Spleen (tissue), 11 donors: ENCODE results near the gene MYO15A. TPM values are rescaled to one million over a fixed set of nuclear protein-coding genes. Genes with fewer than 3 reads are reported as not detected.

Source experiments
- DNase-seq: peaks from one replicate; pipeline ENCODE4 v3.0.0-alpha.2; 2020
- H3K27ac ChIP-seq, 8 donors: fragments of 200-600 bp; sonication (generic) in 7 of 8; 1 replicate in 4 of 8; 2 replicates in 4 of 8; pipeline versions ENCODE4 v1.5.0 to v1.8.0; 2016 to 2021; ENCODE audit warnings: inconsistent platforms in 4 of 8, mild to moderate bottlenecking in 4 of 8, moderate library complexity in 1 of 8
- H3K27me3 ChIP-seq, 7 donors: fragments of 200-600 bp; sonication (generic) in 6 of 7; replicated peaks in 1 of 7; 1 replicate in 4 of 7; 2 replicates in 3 of 7; pipeline versions ENCODE4 v1.5.0 to v1.8.0; 2016 to 2021; ENCODE audit warnings: inconsistent platforms in 3 of 7, mild to moderate bottlenecking in 1 of 7
- H3K36me3 ChIP-seq, 6 donors: fragments of 200-600 bp; sonication (generic) in 5 of 6; 1 replicate in 4 of 6; 2 replicates in 2 of 6; pipeline versions ENCODE4 v1.5.0 to v1.8.0; 2016 to 2021; ENCODE audit warnings: inconsistent platforms in 2 of 6
- H3K4me1 ChIP-seq, 6 donors: fragments of 200-600 bp; sonication (generic) in 5 of 6; 1 replicate in 3 of 6; 2 replicates in 3 of 6; pipeline versions ENCODE4 v1.5.0 to v1.8.0; 2016 to 2021; ENCODE audit warnings: inconsistent platforms in 3 of 6
- H3K4me3 ChIP-seq, 8 donors: fragments of 200-600 bp; sonication (generic) in 7 of 8; 1 replicate in 4 of 8; 2 replicates in 4 of 8; pipeline versions ENCODE4 v1.5.0 to v1.8.0; 2016 to 2021; ENCODE audit warnings: inconsistent platforms in 4 of 8, mild to moderate bottlenecking in 4 of 8, moderate library complexity in 2 of 8
- H3K9me3 ChIP-seq, 8 donors: fragments of 200-600 bp; sonication (generic) in 7 of 8; 1 replicate in 4 of 8; 2 replicates in 4 of 8; pipeline versions ENCODE4 v1.5.0 to v1.8.0; 2016 to 2021; ENCODE audit warnings: inconsistent platforms in 4 of 8
- CTCF ChIP-seq, 11 experiments: fragments of 200-600 bp in 7 of 11; fragments of 450-650 bp in 4 of 11; sonication (generic) in 4 of 11; IDR thresholded peaks in 8 of 11; conservative IDR thresholded peaks in 3 of 11; 1 replicate in 7 of 11; 2 replicates in 4 of 11; pipeline versions ENCODE4 v1.4.0 to v1.8.0; 2016 to 2021; ENCODE audit warnings: antibody characterized with exemption in 11 of 11, inconsistent platforms in 4 of 11, mild to moderate bottlenecking in 1 of 11
- POLR2A ChIP-seq, 3 donors: fragments of 450-650 bp; IDR thresholded peaks; one replicate each; pipeline ENCODE4 v1.5.1; 2017; ENCODE audit warnings: antibody characterized with exemption in 3 of 3, mild to moderate bottlenecking in 1 of 3
- POLR2AphosphoS5 ChIP-seq, 3 donors: sonication (generic); formaldehyde crosslinking; IDR thresholded peaks; one replicate each; pipeline ENCODE4 v1.5.1; 2017; ENCODE audit warnings: antibody characterized with exemption in 3 of 3
- WGBS, 5 donors: extraction: QIAGEN DNeasy Blood & Tissue Kit in 3 of 5; methylation state at CpG; one replicate each; pipeline versions ENCODE4 v1.1.5 to v1.1.7; 2013 to 2018; 5-methylcytosine and 5-hydroxymethylcytosine counted together
- intact Hi-C: fragments of 100-400 bp; cut with DNase I; formaldehyde crosslinking; loops from one replicate; pipeline ENCODE4 v1.15.0; 2023; ENCODE audit warnings: low total_unique reads
- polyA plus RNA-seq, 3 donors: library from polyadenylated mRNA; stranded (reverse); fragments of 200-250 nt; gene quantifications; one replicate each; pipeline ENCODE4 v1.2.1, GENCODE V29; 2013
- total RNA-seq, 7 donors: library from RNA; depleted of rRNA in 3 of 7; stranded (reverse); fragments of >200 nt in 3 of 7; fragmentation: NEBNext Ultra II Directional in 4 of 7; extraction: Animal tissue kit (Norgen Biotek cat#: 25700) in 4 of 7; gene quantifications; one replicate each; pipeline versions ENCODE4 v1.1.0 to v1.2.1, GENCODE V29; 2016 to 2021
- donor health status: healthy with polysubstance abuse.
- donor health status: DM: no; HTN: no; CAD: no; lungs with moderate emphysema.
- donor health status: DM: no; HTN: no; CAD: no.
- donor health status: Bipolar disorder and iron deficiency.
- donor health status: healthy.
- donor health status: DM: no; HTN: no; CAD: no.
- donor health status: DM: yes; HTN: yes; CAD: no.

The MYO15A gene
- total and polyA plus RNA-seq, 10 donors = 0.26 to 1.9 (median 0.84) TPM

DNA sequence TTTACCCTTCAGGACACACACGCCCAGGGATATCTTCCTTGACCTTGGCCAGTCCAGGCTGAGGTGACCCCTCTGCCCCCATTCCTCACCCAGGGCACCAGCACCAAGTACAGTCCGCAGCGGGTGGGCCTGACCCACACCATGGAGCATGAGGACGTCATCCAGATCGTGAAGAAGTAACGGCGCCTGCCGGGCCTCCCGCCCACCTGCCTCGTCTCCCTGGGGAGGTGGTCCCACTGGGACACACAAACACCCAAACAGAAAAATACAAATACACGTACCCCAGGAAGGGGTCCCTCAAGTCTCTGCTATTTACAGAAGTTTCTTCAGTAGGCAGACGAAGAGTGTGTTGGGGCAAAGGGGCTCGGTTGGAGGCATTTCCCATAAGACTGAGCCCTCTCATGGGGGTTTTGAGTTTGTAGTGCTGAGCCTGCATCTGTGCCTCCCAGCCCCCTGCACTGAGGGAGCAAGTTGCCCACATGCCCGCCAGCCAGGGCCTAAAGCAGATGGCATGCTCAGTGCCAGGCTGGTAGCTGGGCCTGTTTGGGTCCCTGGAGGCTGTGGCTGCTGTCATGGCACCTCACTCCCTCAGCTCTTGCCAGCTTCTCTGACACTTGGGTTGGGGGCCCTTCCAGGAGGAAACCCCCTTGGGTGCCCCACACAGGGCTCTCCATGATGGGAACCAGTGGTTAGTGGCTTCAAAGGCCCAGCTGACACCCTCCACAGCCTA is 1.3 kb upstream of the MYO15A start:
- H3K27me3 ChIP-seq = no peaks in the 10 kb centered on the region
- H3K27ac ChIP-seq = no peak overlapping the region
- H3K36me3 ChIP-seq = peaks cover 0 to 56% (median 28%) of the 10 kb centered on the region in 6 donors
- peaks cover 0 to 12% (median 9%) of the 10 kb centered on the region in 6 donors for H3K4me1 ChIP-seq
- TF ChIP-seq POLR2AphosphoS5 (IDR thresholded peaks at IDR 0.05) = no peak
- TF ChIP-seq CTCF (IDR thresholded peaks at IDR 0.05 in 8 of 11, conservative IDR thresholded peaks at IDR 0.05 in 3 of 11) = no peak
- no peak for TF ChIP-seq POLR2A (IDR thresholded peaks at IDR 0.05)
- DNase-seq = no peak
- no peaks in the 10 kb centered on the region for H3K9me3 ChIP-seq
- intact Hi-C loops = no loop called here
- H3K4me3 ChIP-seq = no peak overlapping the region
- WGBS, 5 donors = 87 to 94% (median 90%) methylated on average over 12 to 14 of the region's 14 CpGs

GRCh38 chr17:18107971-18108370 is 585 bp upstream of the MYO15A start:
- Histone ChIP-seq H3K4me1 (peaks cover 0 to 6% (median 4%) of the 10 kb centered on the region in 6 donors), H3K9me3 (no peaks in the 10 kb centered on the region), H3K36me3 (peaks cover 0 to 51% (median 28%) of the 10 kb centered on the region in 6 donors), H3K27ac (no peak overlapping the region), H3K4me3 (no peak overlapping the region), H3K27me3 (no peaks in the 10 kb centered on the region)
- WGBS, 5 donors = 67 to 92% (median 75%) methylated on average over 3 to 6 of the region's 6 CpGs
- no peak for DNase-seq
- TF ChIP-seq POLR2A (IDR thresholded peaks at IDR 0.05) (no peak), POLR2AphosphoS5 (IDR thresholded peaks at IDR 0.05) (peak in 1 of 3 donors; percentile 26)
- intact Hi-C loops = no loop called here

DNA sequence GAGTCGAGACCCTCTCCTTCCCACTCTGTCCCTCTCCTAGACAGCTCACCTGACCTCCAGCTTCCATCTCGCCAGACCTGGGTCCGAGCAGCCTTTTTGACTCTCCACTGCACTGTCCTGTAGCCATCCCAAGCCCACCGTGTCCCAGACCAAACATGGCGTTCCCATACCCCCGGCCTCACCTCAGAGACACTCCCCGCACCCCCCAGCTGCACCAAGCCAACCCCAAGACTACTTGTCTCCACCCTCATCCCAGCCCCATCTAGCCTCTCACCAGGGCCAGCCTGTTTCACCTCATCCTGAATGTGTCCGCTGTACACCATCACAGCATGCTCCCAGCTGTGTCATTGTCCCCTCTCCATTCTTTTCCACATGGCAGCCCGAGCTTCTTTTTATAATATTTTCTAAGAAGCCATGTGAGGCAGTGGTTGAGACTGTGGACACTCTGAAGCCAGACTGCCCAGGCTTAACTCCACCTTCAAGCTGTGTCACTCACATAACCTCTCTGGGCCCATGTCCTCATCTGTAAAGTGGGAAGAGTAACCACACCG is 1.5 kb downstream of the MYO15A start:
- Histone ChIP-seq H3K4me3 (no peak overlapping the region), H3K4me1 (no peaks in the 10 kb centered on the region), H3K9me3 (no peaks in the 10 kb centered on the region), H3K36me3 (peaks cover 0 to 31% (median 19%) of the 10 kb centered on the region in 6 donors), H3K27me3 (no peaks in the 10 kb centered on the region), H3K27ac (no peak overlapping the region)
- TF ChIP-seq POLR2AphosphoS5 (IDR thresholded peaks at IDR 0.05) = no peak
- no peak for TF ChIP-seq CTCF (IDR thresholded peaks at IDR 0.05 in 8 of 11, conservative IDR thresholded peaks at IDR 0.05 in 3 of 11)
- no peak for TF ChIP-seq POLR2A (IDR thresholded peaks at IDR 0.05)
- WGBS, 5 donors = 80 to 84% (median 83%) methylated on average over 10 of the region's 10 CpGs
- intact Hi-C loops = no loop called here
- no peak for DNase-seq

GRCh38 chr17:18110636-18111145 is 2.1 kb downstream of the MYO15A start:
- no peak for TF ChIP-seq CTCF (IDR thresholded peaks at IDR 0.05 in 8 of 11, conservative IDR thresholded peaks at IDR 0.05 in 3 of 11)
- no peak for TF ChIP-seq POLR2A (IDR thresholded peaks at IDR 0.05)
- TF ChIP-seq POLR2AphosphoS5 (IDR thresholded peaks at IDR 0.05) = no peak
- intact Hi-C loops = no loop called here
- WGBS, 5 donors = 65 to 90% (median 84%) methylated on average over 3 to 4 of the region's 4 CpGs
- Histone ChIP-seq H3K4me3 (no peak overlapping the region), H3K27me3 (no peaks in the 10 kb centered on the region), H3K27ac (no peak overlapping the region), H3K4me1 (no peaks in the 10 kb centered on the region), H3K9me3 (no peaks in the 10 kb centered on the region), H3K36me3 (peaks cover 0 to 24% (median 17%) of the 10 kb centered on the region in 6 donors)
- no peak for DNase-seq
